Smooth muscle cell of the coronary artery (primary cell): ENCODE results near the gene UBP1. TPM values are rescaled to one million over a fixed set of nuclear protein-coding genes. Genes with fewer than 3 reads are reported as not detected.

ENCODE experiments used
- total RNA-seq: library from RNA; depleted of rRNA; stranded (reverse); fragments of >200 nt; gene quantifications from 2 replicates; pipeline ENCODE4 v1.2.3, GENCODE V29; 2014; ENCODE audit warnings: low replicate concordance

Gene UBP1
- total RNA-seq: 24.2 and 51.8 TPM in 2 replicates

GRCh38 chr3:33440328-33441224 lies at the start of gene UBP1:
Gene UBP1 (minus strand): TSS chr3:33440405. CDS start chr3:33439848, 557 bp downstream.

Other genes with a start within 250 kb of the UBP1 start
- 5.0 and 9.6 TPM in 2 replicates for gene SUSD5, start 221.6 kb downstream of the UBP1 start, total RNA-seq
- gene FBXL2, start 163.0 kb downstream of the UBP1 start, total RNA-seq: 13.2 and 14.6 TPM in 2 replicates